Stomach (tissue), 9 donors: ENCODE results near the gene KIAA0930. TPM values are rescaled to one million over a fixed set of nuclear protein-coding genes. Genes with fewer than 3 reads are reported as not detected.

Experiments
- DNase-seq, 2 donors: peaks; one replicate each; pipeline versions ENCODE4 v3.0.0 to v3.0.0-alpha.2; 2013 to 2019
- H3K27ac ChIP-seq, 5 donors: fragments of 200-600 bp in 4 of 5; sonication (generic) in 4 of 5; one replicate each; pipeline ENCODE4 v1.5.1; 2013 to 2019; ENCODE audit warnings: mild to moderate bottlenecking in 1 of 5, moderate library complexity in 1 of 5
- H3K27me3 ChIP-seq, 3 donors: fragments of 200-600 bp; sonication (generic); one replicate each; pipeline ENCODE4 v1.5.1; 2017 to 2019; ENCODE audit warnings: mixed run types in 1 of 3
- H3K36me3 ChIP-seq, 4 donors: fragments of 200-600 bp; sonication (generic); 1 replicate in 3 of 4; 2 replicates in 1 of 4; pipeline ENCODE4 v1.5.1; 2016 to 2019
- H3K4me1 ChIP-seq, 4 donors: fragments of 200-600 bp; sonication (generic); one replicate each; pipeline ENCODE4 v1.5.1; 2016 to 2019
- H3K4me3 ChIP-seq, 4 donors: fragments of 200-600 bp; sonication (generic) in 3 of 4; one replicate each; pipeline ENCODE4 v1.5.1; 2016 to 2019; ENCODE audit warnings: mild to moderate bottlenecking in 1 of 4
- H3K9me3 ChIP-seq, 4 donors: fragments of 200-600 bp; sonication (generic); one replicate each; pipeline ENCODE4 v1.5.1; 2016 to 2019
- EP300 ChIP-seq: sonication (generic); formaldehyde crosslinking; IDR thresholded peaks from one replicate; pipeline ENCODE4 v1.6.1; 2017; ENCODE audit warnings: antibody characterized with exemption
- POLR2A ChIP-seq, 4 donors: fragments of 450-650 bp; IDR thresholded peaks; one replicate each; pipeline ENCODE4 v1.6.1; 2016; ENCODE audit warnings: antibody characterized with exemption in 4 of 4, control low read depth in 2 of 4, mild to moderate bottlenecking in 1 of 4, moderate library complexity in 1 of 4
- POLR2AphosphoS5 ChIP-seq, 3 donors: sonication (generic); formaldehyde crosslinking; IDR thresholded peaks; one replicate each; pipeline ENCODE4 v1.6.1; 2016; ENCODE audit warnings: antibody characterized with exemption in 3 of 3
- WGBS, 5 donors: extraction: QIAGEN DNeasy Blood & Tissue Kit in 3 of 5; methylation state at CpG; one replicate each; pipeline versions ENCODE4 v1.1.5 to v1.1.7; 2013 to 2018; 5-methylcytosine and 5-hydroxymethylcytosine counted together
- intact Hi-C: fragments of 100-400 bp; cut with DNase I; formaldehyde crosslinking; loops from one replicate; pipeline ENCODE4 v1.15.1; 2023; ENCODE audit warnings: low total_unique reads
- polyA plus RNA-seq, 3 donors: library from polyadenylated mRNA; stranded (reverse); fragments of 200-250 nt; gene quantifications; one replicate each; pipeline ENCODE4 v1.2.3, GENCODE V29; 2013
- total RNA-seq, 5 donors: library from RNA; depleted of rRNA; stranded (reverse); fragments of >200 nt; gene quantifications; one replicate each; pipeline versions ENCODE4 v1.1.0 to v1.2.3, GENCODE V29; 2014 to 2016
- TF ChIP-seq, protein P1 (sequence below), 7 experiments: fragments of 450-650 bp in 4 of 7; fragments of 200-600 bp in 3 of 7; sonication (generic) in 3 of 7; IDR thresholded peaks; one replicate each; pipeline ENCODE4 v1.5.1; 2016 to 2019; ENCODE audit warnings: antibody characterized with exemption in 7 of 7, control low read depth in 2 of 7, mild to moderate bottlenecking in 1 of 7
- donor health status: healthy with polysubstance abuse.
- donor health status: Bipolar disorder and iron deficiency.
- donor health status: healthy.

The KIAA0930 gene
- total and polyA plus RNA-seq, 8 donors: 7.1 to 42.3 (median 18.4) TPM

DNA sequence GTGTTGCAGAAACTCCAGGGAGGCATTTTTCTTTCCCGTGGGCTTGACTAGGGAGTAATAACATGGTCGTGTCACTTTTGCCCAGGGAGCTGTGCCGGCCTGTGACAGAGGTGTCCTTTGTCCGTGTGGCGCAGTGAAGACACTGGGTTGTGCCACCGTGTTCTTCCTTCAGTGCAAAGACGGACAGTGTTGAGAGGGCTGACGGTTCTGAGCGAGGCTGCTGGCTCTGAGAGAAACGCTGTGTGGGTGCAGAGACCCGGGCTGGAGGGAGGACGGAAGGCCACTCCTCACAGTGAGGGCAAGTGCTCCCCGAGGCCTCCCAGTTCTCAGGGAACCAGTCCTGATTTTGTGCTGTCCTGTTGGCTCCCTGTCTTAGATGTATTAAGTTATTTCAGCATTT is 56.7 kb downstream of the KIAA0930 start:
- Histone ChIP-seq H3K9me3 (no peaks in the 10 kb centered on the region), H3K27ac (no peak overlapping the region), H3K4me1 (peaks cover 0 to 16% (median 0%) of the 10 kb centered on the region in 4 donors), H3K36me3 (peaks cover 42 to 94% (median 80%) of the 10 kb centered on the region in 4 donors), H3K27me3 (no peaks in the 10 kb centered on the region), H3K4me3 (no peak overlapping the region)
- 92 to 94% (median 93%) methylated on average over 13 of the region's 13 CpGs for WGBS, 5 donors
- intact Hi-C loops: no loop called here
- DNase-seq: no peak
- TF ChIP-seq EP300: no peak
- TF ChIP-seq POLR2AphosphoS5 (IDR thresholded peaks at IDR 0.05): no peak
- no peak for TF ChIP-seq POLR2A (IDR thresholded peaks at IDR 0.05)
- TF ChIP-seq, protein P1, sequence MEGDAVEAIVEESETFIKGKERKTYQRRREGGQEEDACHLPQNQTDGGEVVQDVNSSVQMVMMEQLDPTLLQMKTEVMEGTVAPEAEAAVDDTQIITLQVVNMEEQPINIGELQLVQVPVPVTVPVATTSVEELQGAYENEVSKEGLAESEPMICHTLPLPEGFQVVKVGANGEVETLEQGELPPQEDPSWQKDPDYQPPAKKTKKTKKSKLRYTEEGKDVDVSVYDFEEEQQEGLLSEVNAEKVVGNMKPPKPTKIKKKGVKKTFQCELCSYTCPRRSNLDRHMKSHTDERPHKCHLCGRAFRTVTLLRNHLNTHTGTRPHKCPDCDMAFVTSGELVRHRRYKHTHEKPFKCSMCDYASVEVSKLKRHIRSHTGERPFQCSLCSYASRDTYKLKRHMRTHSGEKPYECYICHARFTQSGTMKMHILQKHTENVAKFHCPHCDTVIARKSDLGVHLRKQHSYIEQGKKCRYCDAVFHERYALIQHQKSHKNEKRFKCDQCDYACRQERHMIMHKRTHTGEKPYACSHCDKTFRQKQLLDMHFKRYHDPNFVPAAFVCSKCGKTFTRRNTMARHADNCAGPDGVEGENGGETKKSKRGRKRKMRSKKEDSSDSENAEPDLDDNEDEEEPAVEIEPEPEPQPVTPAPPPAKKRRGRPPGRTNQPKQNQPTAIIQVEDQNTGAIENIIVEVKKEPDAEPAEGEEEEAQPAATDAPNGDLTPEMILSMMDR (IDR thresholded peaks at IDR 0.05): no peak

DNA sequence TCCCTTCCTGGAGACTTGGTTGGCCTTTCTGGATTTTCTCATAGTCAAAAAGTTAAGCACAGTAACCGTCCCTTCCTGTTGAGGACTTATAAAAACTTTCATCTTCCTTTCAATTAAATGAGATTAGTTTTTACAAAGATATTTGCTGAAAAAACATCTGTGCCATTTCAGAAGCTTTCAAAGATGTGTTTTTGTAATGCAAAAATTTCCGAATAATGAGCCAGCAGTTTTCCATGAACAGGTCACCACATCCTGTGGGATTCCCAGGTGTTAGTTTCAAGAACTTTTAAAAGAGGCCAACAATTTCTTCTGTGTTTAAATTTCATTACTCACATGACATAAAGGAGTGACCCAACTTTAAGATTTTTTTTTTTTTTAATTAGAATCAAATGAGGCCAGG is 58.9 kb downstream of the KIAA0930 start:
- Histone ChIP-seq H3K4me1 (peaks cover 0 to 16% (median 0%) of the 10 kb centered on the region in 4 donors), H3K27me3 (no peaks in the 10 kb centered on the region), H3K4me3 (no peak overlapping the region), H3K27ac (no peak overlapping the region), H3K36me3 (peaks cover 57 to 99% (median 96%) of the 10 kb centered on the region in 4 donors), H3K9me3 (no peaks in the 10 kb centered on the region)
- WGBS, 5 donors: 92 to 98% (median 94%) methylated on average over 2 of the region's 2 CpGs
- no peak for DNase-seq
- TF ChIP-seq EP300 (no peak), POLR2A (IDR thresholded peaks at IDR 0.05) (no peak), POLR2AphosphoS5 (IDR thresholded peaks at IDR 0.05) (no peak)
- TF ChIP-seq, protein P1 (IDR thresholded peaks at IDR 0.05): no peak
- intact Hi-C loops: no loop called here

DNA sequence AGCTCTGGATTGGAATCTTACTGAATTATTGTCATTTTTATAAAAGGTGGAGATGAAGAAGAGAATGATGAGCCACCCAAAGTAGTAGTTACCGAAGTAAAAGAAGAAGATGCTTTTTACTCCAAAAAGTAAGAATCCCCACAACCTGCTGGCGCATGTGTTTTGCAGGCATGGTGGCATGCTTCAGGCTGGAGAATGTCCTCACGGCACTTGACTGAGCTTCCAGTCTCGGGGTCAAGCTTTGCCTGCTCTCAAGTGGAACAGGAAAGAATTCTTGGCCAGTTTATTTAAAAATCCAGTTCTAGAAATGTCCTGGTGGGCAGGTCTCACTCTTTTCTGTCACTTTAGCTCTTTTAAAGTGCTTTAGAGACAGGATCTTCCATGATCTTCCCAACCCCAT is 59.5 kb downstream of the KIAA0930 start:
- 90 to 97% (median 94%) methylated on average over 4 of the region's 4 CpGs for WGBS, 5 donors
- H3K27ac ChIP-seq: no peak overlapping the region
- intact Hi-C loops: no loop called here
- peaks cover 0 to 18% (median 0%) of the 10 kb centered on the region in 4 donors for H3K4me1 ChIP-seq
- DNase-seq: no peak
- H3K27me3 ChIP-seq: no peaks in the 10 kb centered on the region
- H3K36me3 ChIP-seq: peaks cover 60 to 100% (median 98%) of the 10 kb centered on the region in 4 donors
- no peak overlapping the region for H3K4me3 ChIP-seq
- TF ChIP-seq EP300: no peak
- TF ChIP-seq POLR2A (IDR thresholded peaks at IDR 0.05): no peak
- TF ChIP-seq POLR2AphosphoS5 (IDR thresholded peaks at IDR 0.05): no peak
- TF ChIP-seq, protein P1 (IDR thresholded peaks at IDR 0.05): no peak
- H3K9me3 ChIP-seq: no peaks in the 10 kb centered on the region

DNA sequence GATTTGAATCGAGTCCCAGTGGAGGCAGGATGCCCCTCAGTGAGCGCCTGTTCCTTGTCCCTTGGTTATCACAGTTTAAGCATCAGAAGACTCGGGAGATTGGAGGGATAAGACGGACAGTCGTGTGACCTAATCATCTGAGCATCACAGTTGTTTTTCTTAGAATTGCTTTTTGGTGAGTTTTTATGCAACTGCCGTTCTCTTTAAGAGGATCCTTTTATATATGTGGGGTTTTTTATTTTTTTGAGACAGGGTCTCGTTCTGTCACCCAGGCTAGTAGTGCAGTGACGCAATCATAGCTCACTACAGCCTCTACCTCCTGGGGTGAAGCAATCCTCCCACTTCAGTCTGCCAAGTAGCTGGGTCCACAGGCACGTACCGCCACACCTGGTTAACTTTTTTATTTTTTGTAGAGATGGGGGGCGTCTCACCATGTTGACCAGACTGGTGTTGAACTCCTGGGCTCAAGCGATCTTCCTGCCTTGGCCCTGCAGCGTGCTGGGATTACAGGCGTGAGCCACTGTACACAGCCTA is 60.5 kb downstream of the KIAA0930 start:
- TF ChIP-seq, protein P1 (IDR thresholded peaks at IDR 0.05): no peak
- no peak for TF ChIP-seq POLR2A (IDR thresholded peaks at IDR 0.05)
- Histone ChIP-seq H3K4me1 (peaks cover 0 to 23% (median 0%) of the 10 kb centered on the region in 4 donors), H3K4me3 (no peak overlapping the region), H3K36me3 (peaks cover 62 to 100% (median 98%) of the 10 kb centered on the region in 4 donors), H3K27me3 (no peaks in the 10 kb centered on the region), H3K27ac (no peak overlapping the region), H3K9me3 (no peaks in the 10 kb centered on the region)
- WGBS, 5 donors: 82 to 90% (median 85%) methylated on average over 14 of the region's 14 CpGs
- DNase-seq: no peak
- intact Hi-C loops: no loop called here
